ENCODE measurements around the gene ABLIM3. TPM values are rescaled to one million over a fixed set of nuclear protein-coding genes. Genes with fewer than 3 reads are reported as not detected.

ABLIM3 gene
- total and polyA plus RNA-seq, 2 of the 8 experiments (the other 6 are each of a cell fraction or from before 2014, with no cell fraction given), result 0.36 to 0.56 TPM

DNA sequence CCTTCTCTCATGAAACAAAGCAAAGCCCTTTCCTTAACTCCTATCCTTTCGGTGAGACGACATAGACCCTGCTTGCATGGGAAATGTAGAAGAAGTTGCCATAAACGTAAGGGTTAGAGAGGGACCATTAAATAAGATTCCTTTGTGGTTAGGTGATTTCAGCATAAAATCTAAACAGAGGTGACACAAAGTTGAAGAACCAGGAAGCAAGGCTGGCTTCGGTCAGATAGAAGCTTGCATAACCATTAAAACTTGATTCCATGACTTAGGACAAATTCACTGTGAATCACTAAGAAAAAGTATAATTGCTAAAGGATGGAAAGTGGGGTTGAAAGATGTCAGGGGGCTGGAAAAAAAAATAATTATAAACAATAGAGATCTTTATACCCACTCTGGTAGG, 30.9 kb upstream of the ABLIM3 start:
- Histone ChIP-seq H2AFZ (ENCODE audit: low read length) (no peak overlapping the region), H2BK120ac (replicated peaks; ENCODE audit: low read depth, low read length) (no peak overlapping the region), H4K8ac (ENCODE audit: extremely low read depth, insufficient read depth, low read length) (no peak overlapping the region), H3K27me3 (replicated peaks in 1 of 4; ENCODE audit: control insufficient read depth in 3 of 4, extremely low read depth in 1 of 4, insufficient read depth in 3 of 4, low read length in 3 of 4) (no peaks in the 10 kb centered on the region), H2BK5ac (ENCODE audit: low read depth, low read length) (no peak overlapping the region), H3K4me1 (replicated peaks in 1 of 4; ENCODE audit: control insufficient read depth in 3 of 4, insufficient read depth in 4 of 4, low read length in 3 of 4) (no peaks in the 10 kb centered on the region), H3K79me2 (ENCODE audit: control insufficient read depth in 1 of 2, insufficient read depth in 2 of 2, low read length in 2 of 2) (no peaks in the 10 kb centered on the region), H2BK15ac (ENCODE audit: low read length) (no peak overlapping the region), H4K91ac (replicated peaks; ENCODE audit: insufficient read length, low read length) (no peak overlapping the region), H3K23me2 (ENCODE audit: low read depth, low read length) (no peaks in the 10 kb centered on the region), H3K4me3 (ENCODE audit: extremely low read depth in 1 of 4, insufficient read depth in 2 of 4, low read depth in 3 of 4, low read length in 4 of 4) (no peak overlapping the region), H3K36me3 (ENCODE audit: control insufficient read depth in 2 of 4, insufficient read depth in 4 of 4, low read length in 3 of 4) (no peaks in the 10 kb centered on the region), H4K5ac (ENCODE audit: insufficient read length, low read depth, low read length) (no peak overlapping the region), H2AK5ac (ENCODE audit: low read depth, low read length) (no peak overlapping the region), H3K9ac (replicated peaks in 1 of 4; ENCODE audit: extremely low read depth in 1 of 4, low read depth in 3 of 4, low read length in 3 of 4) (no peak overlapping the region), H4K20me1 (replicated peaks in 1 of 2; ENCODE audit: control insufficient read depth in 1 of 2, insufficient read depth in 2 of 2, low read length in 2 of 2) (no peaks in the 10 kb centered on the region), H3K9me3 (ENCODE audit: insufficient read depth in 2 of 2, low read depth in 1 of 2, low read length in 1 of 2) (no peaks in the 10 kb centered on the region), H2BK20ac (ENCODE audit: low read length) (no peak overlapping the region), H3K14ac (ENCODE audit: insufficient read length) (no peak overlapping the region), H2BK12ac (ENCODE audit: low read depth, low read length) (no peak overlapping the region), H3K4ac (replicated peaks; ENCODE audit: insufficient read length, low read depth, low read length) (no peak overlapping the region), H3K56ac (replicated peaks; ENCODE audit: insufficient read length, low read depth, low read length) (no peak overlapping the region), H3K18ac (ENCODE audit: extremely low read depth, low read length) (no peak overlapping the region), H3K4me2 (ENCODE audit: insufficient read depth in 1 of 2, low read depth in 2 of 2, low read length in 2 of 2) (no peak overlapping the region), H3K27ac (ENCODE audit: low read depth, low read length) (no peak overlapping the region), H3K23ac (ENCODE audit: insufficient read length) (no peak overlapping the region), H3K79me1 (ENCODE audit: low read depth, low read length) (no peaks in the 10 kb centered on the region)
- ChIA-PET POLR2A (ENCODE audit: partially characterized antibody) (no interaction called here), CTCF (ENCODE audit: partially characterized antibody) (interaction anchor here (0.7 to 10.3 kb wide), 9 partner anchors 15 to 379 kb away, joined by 3 to 121 read pairs (median 9); no protein-coding TSS in a partner anchor)
- FAIRE-seq, result no peak
- DNase-seq (ENCODE audit: low read depth in 1 of 2, low spot score in 2 of 2), result no peak
- WGBS, 2 experiments (ENCODE audit: extremely low coverage in 1 of 2, insufficient coverage in 1 of 2, insufficient read length in 1 of 2, insufficient replicate concordance in 2 of 2, low coverage in 1 of 2, low lambda C conversion rate in 2 of 2, missing lambda C conversion rate in 1 of 2), result 93% methylated on average over 4 of the region's 4 CpGs; no CpG with 5 or more reads in 1 of the 2 experiments
- no peak for TF ChIP-seq EZH2 (IDR thresholded peaks at IDR 0.05; ENCODE audit: low read depth, low read length, severe bottlenecking)
- TF ChIP-seq CBX5 (IDR thresholded peaks at IDR 0.05; ENCODE audit: low read depth, low read length), result no peak
- no peak for TF ChIP-seq POU5F1 (IDR thresholded peaks at IDR 0.05; ENCODE audit: low read depth, low read length)
- TF ChIP-seq, protein P1, sequence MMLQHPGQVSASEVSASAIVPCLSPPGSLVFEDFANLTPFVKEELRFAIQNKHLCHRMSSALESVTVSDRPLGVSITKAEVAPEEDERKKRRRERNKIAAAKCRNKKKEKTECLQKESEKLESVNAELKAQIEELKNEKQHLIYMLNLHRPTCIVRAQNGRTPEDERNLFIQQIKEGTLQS (IDR thresholded peaks at IDR 0.05; ENCODE audit: insufficient read depth, low read depth, low read length), result no peak
- no peak for TF ChIP-seq NRF1 (IDR thresholded peaks at IDR 0.05; ENCODE audit: low read depth, low read length)
- no peak for TF ChIP-seq MAFK (IDR thresholded peaks at IDR 0.05; ENCODE audit: low read depth, low read length)
- TF ChIP-seq CTBP2 (IDR thresholded peaks at IDR 0.05; ENCODE audit: borderline replicate concordance, insufficient read depth, insufficient read length, low read length), result no peak
- TF ChIP-seq SP1 (IDR thresholded peaks at IDR 0.05; ENCODE audit: low read depth, low read length), result no peak
- TF ChIP-seq NANOG (IDR thresholded peaks at IDR 0.05; ENCODE audit: insufficient read depth, low read depth, low read length, poor library complexity, severe bottlenecking), result no peak
- no peak for TF ChIP-seq RFX5 (IDR thresholded peaks at IDR 0.05; ENCODE audit: borderline replicate concordance, low read depth, low read length)
- no peak for TF ChIP-seq HDAC2 (IDR thresholded peaks at IDR 0.05; ENCODE audit: borderline replicate concordance in 1 of 2, low read depth in 2 of 2, low read length in 2 of 2)
- TF ChIP-seq, protein P2, sequence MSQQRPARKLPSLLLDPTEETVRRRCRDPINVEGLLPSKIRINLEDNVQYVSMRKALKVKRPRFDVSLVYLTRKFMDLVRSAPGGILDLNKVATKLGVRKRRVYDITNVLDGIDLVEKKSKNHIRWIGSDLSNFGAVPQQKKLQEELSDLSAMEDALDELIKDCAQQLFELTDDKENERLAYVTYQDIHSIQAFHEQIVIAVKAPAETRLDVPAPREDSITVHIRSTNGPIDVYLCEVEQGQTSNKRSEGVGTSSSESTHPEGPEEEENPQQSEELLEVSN (IDR thresholded peaks at IDR 0.05), result no peak
